Glutamatergic neuron (in vitro differentiated cells): Measurements from ENCODE around the gene CHIT1. TPM values are rescaled to one million over a fixed set of nuclear protein-coding genes. Genes with fewer than 3 reads are reported as not detected.

Source experiments
- DNase-seq: peaks from one replicate; pipeline ENCODE4 v3.0.0; 2022
- H3K27ac Mint-ChIP-seq: one replicate; pipeline ENCODE4 v1.8.0; 2020; ENCODE audit warnings: mild to moderate bottlenecking, mixed read lengths, inconsistent platforms; ENCODE audit not compliant: unreplicated experiment
- H3K27me3 Mint-ChIP-seq: one replicate; pipeline ENCODE4 v1.8.0; 2020; ENCODE audit warnings: mild to moderate bottlenecking, moderate library complexity, mixed read lengths, inconsistent platforms; ENCODE audit not compliant: unreplicated experiment
- H3K36me3 Mint-ChIP-seq: one replicate; pipeline ENCODE4 v1.8.0; 2020; ENCODE audit warnings: mild to moderate bottlenecking, mixed read lengths, inconsistent platforms; ENCODE audit not compliant: unreplicated experiment
- H3K4me1 Mint-ChIP-seq: one replicate; pipeline ENCODE4 v1.8.0; 2020; ENCODE audit warnings: mild to moderate bottlenecking, low read depth, mixed read lengths, inconsistent platforms; ENCODE audit not compliant: unreplicated experiment
- H3K4me3 Mint-ChIP-seq: one replicate; pipeline ENCODE4 v1.8.0; 2020; ENCODE audit warnings: mild to moderate bottlenecking, mixed read lengths, inconsistent platforms; ENCODE audit not compliant: unreplicated experiment
- H3K9me3 Mint-ChIP-seq: one replicate; pipeline ENCODE4 v1.8.0; 2020; ENCODE audit warnings: mild to moderate bottlenecking, moderate library complexity, mixed read lengths, inconsistent platforms; ENCODE audit not compliant: unreplicated experiment
- total RNA-seq: library from RNA; stranded (reverse); fragmentation: NEBNext Ultra II Directional; extraction: Animal tissue kit (Norgen Biotek cat#: 25700); gene quantifications from one replicate; pipeline ENCODE4 v1.2.1, GENCODE V29; 2021; ENCODE audit not compliant: unreplicated experiment
- TF ChIP-seq, protein P1 (sequence below): fragments of 200-600 bp; sonication (generic); IDR thresholded peaks from one replicate; pipeline ENCODE4 v1.5.0; 2021; ENCODE audit not compliant: partially characterized antibody, unreplicated experiment

Gene CHIT1
- total RNA-seq, 1 donor from 2014 or later: 0.10 TPM

DNA sequence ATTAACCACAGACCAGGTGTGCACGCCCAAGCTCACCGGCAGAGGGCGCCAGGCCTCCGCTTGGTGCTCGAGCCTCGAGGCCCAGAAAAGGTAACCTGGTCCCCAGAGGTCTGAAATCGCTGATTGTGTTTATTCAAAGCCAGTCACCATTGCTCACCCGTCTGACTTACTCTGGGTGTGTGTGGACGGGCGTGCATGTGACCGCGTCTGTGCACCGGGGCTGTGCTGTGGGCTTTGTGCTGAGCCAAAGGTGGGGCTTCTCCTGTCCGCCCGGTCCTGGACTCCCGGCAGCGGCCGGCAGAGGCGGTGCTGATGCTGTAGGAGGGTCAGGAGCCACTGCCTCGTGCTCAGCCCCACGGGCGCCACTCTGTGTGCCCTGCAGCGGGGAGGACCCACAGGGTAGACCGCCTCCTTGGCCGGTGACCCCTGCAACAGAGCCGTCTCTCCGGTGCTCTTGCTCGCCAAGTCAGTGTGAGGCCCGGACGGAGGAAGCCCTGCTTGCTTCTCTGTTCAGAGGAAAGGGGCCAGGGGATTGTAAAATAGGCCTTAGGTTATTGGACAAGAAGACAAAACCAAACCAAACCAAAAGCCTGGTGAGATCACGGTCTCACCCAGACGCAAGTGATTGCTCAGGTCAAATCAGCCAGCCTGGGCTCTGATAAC is 43.9 kb upstream of the CHIT1 start:
- DNase-seq: peak; percentile 90
- peaks cover 2% of the 10 kb centered on the region for H3K9me3 Mint-ChIP-seq
- peaks cover 28% of the 10 kb centered on the region for H3K4me1 Mint-ChIP-seq
- peak overlapping the region; percentile 88 for H3K27ac Mint-ChIP-seq
- TF ChIP-seq, protein P1, sequence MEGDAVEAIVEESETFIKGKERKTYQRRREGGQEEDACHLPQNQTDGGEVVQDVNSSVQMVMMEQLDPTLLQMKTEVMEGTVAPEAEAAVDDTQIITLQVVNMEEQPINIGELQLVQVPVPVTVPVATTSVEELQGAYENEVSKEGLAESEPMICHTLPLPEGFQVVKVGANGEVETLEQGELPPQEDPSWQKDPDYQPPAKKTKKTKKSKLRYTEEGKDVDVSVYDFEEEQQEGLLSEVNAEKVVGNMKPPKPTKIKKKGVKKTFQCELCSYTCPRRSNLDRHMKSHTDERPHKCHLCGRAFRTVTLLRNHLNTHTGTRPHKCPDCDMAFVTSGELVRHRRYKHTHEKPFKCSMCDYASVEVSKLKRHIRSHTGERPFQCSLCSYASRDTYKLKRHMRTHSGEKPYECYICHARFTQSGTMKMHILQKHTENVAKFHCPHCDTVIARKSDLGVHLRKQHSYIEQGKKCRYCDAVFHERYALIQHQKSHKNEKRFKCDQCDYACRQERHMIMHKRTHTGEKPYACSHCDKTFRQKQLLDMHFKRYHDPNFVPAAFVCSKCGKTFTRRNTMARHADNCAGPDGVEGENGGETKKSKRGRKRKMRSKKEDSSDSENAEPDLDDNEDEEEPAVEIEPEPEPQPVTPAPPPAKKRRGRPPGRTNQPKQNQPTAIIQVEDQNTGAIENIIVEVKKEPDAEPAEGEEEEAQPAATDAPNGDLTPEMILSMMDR: peak; percentile 99
- peaks cover 6% of the 10 kb centered on the region for H3K27me3 Mint-ChIP-seq
- H3K4me3 Mint-ChIP-seq: peak overlapping the region; percentile 49
- no peaks in the 10 kb centered on the region for H3K36me3 Mint-ChIP-seq

DNA sequence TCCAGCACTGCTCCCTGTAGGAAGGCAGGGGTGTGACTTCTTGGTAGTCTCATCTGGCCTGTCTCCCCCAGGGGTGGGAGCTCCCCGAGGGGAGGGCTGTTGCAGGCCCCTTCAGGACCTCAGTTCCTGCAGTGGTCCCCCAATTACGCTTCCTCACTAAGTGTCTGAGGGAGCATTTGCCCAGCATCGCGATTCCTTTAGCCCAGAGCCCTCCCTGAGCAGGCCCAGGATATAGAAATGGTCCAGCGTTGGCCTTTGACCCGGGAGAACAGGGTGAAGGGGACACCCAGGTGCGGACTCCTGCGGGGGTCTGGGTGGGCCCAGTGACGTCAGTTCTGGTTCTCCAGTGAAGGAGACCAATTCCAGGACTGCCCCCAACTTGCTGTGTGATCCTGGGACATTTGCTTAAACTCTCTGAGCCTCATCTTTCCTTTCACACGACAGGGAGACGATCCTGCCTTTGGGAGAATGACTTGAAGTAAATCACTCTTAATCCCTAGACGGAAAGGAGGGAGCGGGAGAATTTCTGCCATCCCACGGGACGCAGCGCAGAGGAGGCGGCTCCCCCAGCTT is 43.2 kb upstream of the CHIT1 start:
- H3K36me3 Mint-ChIP-seq: no peaks in the 10 kb centered on the region
- no peak for DNase-seq
- H3K9me3 Mint-ChIP-seq: peaks cover 2% of the 10 kb centered on the region
- H3K4me3 Mint-ChIP-seq: peak overlapping the region; percentile 49
- TF ChIP-seq, protein P1: no peak
- H3K4me1 Mint-ChIP-seq: peaks cover 26% of the 10 kb centered on the region
- H3K27me3 Mint-ChIP-seq: peaks cover 2% of the 10 kb centered on the region
- H3K27ac Mint-ChIP-seq: peak overlapping the region; percentile 88

DNA sequence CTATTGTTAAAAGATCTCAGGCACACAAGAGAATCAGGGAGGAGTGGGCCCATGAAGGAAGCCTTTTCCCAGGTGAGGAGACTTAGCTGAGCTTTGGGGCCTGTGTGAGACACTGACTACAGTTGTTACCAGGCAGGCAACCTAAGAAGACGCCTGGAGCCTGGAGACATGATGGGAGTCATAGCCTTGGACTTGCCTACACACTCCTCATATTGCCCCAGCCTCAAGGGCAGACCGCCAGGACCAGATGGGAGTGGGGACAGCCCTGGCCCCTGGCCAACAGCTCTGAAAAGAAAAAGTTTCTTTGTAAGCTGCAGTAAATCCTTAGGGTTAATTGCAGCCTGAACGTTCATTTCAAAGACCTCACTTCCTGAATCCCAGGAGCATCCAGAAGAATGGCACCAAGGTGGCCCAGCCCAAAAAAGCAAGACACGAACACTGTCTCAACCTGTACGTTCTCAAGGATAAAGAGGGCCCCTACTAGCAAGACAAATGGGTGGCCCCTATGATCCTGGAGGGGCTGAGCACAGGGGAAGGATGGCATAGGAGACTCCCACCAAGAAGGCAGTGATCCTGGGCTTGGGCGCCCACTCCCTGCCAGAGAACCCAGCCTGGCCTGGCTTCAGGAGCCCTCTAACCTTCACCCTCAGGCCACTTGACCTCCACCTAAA is 42.6 kb upstream of the CHIT1 start:
- Mint-ChIP-seq H3K27me3 (peaks cover 5% of the 10 kb centered on the region), H3K4me3 (no peak overlapping the region), H3K4me1 (peaks cover 25% of the 10 kb centered on the region), H3K9me3 (peaks cover 2% of the 10 kb centered on the region), H3K27ac (no peak overlapping the region), H3K36me3 (no peaks in the 10 kb centered on the region)
- no peak for DNase-seq
- TF ChIP-seq, protein P1: no peak

DNA sequence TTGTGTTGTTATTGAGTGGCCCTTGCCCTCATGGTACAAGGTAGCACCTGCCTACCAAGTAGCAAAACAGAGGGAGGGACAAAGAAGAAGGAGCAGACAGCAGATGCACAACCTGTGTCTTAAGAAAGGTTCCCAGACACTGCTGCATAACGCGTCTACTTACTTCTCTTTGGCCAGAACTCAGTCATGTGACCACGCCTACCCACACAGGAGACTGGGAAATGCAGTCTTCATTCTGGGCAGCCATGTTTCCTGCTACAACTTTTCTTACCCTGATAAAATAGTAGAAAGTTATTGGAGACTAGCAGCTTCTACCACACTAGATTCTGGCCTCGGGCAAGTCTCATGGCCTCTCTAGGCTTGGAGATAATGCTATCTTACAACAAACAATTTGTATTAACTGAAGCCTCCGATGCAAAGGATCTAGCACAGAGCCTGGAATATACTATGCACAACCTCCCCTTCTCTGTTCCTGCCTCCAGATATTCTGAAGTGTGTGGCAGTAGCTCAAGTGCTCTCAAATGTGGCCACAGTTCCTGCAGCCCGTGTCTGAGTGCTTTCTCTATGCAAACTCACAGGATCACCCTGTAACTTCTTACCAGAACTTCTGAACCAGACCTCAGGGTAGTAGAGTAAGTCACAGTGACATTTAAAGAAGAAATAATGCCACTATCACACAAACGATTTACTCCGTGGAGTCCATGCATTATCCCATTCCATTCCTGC is 41.7 kb upstream of the CHIT1 start:
- H3K9me3 Mint-ChIP-seq: peaks cover 2% of the 10 kb centered on the region
- peak overlapping the region; percentile 38 for H3K4me3 Mint-ChIP-seq
- H3K36me3 Mint-ChIP-seq: no peaks in the 10 kb centered on the region
- no peak overlapping the region for H3K27ac Mint-ChIP-seq
- peaks cover 25% of the 10 kb centered on the region for H3K4me1 Mint-ChIP-seq
- peaks cover 3% of the 10 kb centered on the region for H3K27me3 Mint-ChIP-seq
- TF ChIP-seq, protein P1: no peak
- no peak for DNase-seq
